Activated CD8-positive, alpha-beta memory T cell treated with anti-CD3 and anti-CD28 coated beads for 4 hours (primary cell): Measurements from ENCODE around the gene UGT8.
"Not testable (repeated sequence)": the region's sequence is repeated elsewhere in the genome, so short reads cannot be mapped to it uniquely, and the experiment has no call there.

Source experiments
- DNase-seq, 2 donors: peaks; one replicate each; pipeline ENCODE4 v3.0.0-alpha.2; 2020; ENCODE audit warnings: low read depth in 2 of 2

The UGT8 gene

GRCh38 chr4:114603497-114603896, 4.9 kb downstream of the UGT8 start:
- DNase-seq: no peak

- no peak for DNase-seq
Measured at GRCh38 chr4:114606245-114606644, 7.6 kb downstream of the UGT8 start.

GRCh38 chr4:114607056-114607455, 8.4 kb downstream of the UGT8 start:
- no peak for DNase-seq

- DNase-seq: no peak
Measured at GRCh38 chr4:114613560-114613959, 15.0 kb downstream of the UGT8 start.

- DNase-seq: no peak
Measured at GRCh38 chr4:114615435-114615834, 16.8 kb downstream of the UGT8 start.

- not testable (repeated sequence) for DNase-seq
Measured at GRCh38 chr4:114616036-114616435, 17.4 kb downstream of the UGT8 start.

GRCh38 chr4:114626196-114626595, 27.6 kb downstream of the UGT8 start:
- DNase-seq: no peak

GRCh38 chr4:114636192-114636935, 37.8 kb downstream of the UGT8 start:
- DNase-seq: no peak

- no peak for DNase-seq
Measured at GRCh38 chr4:114642173-114642780, 43.7 kb downstream of the UGT8 start.

- DNase-seq: no peak
Measured at GRCh38 chr4:114649908-114650307, 51.3 kb downstream of the UGT8 start.

GRCh38 chr4:114653675-114654074, 55.1 kb downstream of the UGT8 start:
- DNase-seq: no peak

- DNase-seq: no peak
Measured at GRCh38 chr4:114654592-114654991, 56.0 kb downstream of the UGT8 start.

GRCh38 chr4:114658179-114658578, 59.6 kb downstream of the UGT8 start:
- no peak for DNase-seq

GRCh38 chr4:114658776-114659175, 60.2 kb downstream of the UGT8 start:
- DNase-seq: no peak

GRCh38 chr4:114659386-114660008, 60.9 kb downstream of the UGT8 start:
- no peak for DNase-seq

- no peak for DNase-seq
Measured at GRCh38 chr4:114663083-114663482, 64.5 kb downstream of the UGT8 start.

GRCh38 chr4:114668577-114668976, 70.0 kb downstream of the UGT8 start:
- no peak for DNase-seq

GRCh38 chr4:114670733-114671132, 72.1 kb downstream of the UGT8 start:
- not testable (repeated sequence) for DNase-seq

- DNase-seq: no peak
Measured at GRCh38 chr4:114673306-114673705, 74.7 kb downstream of the UGT8 start.

- no peak for DNase-seq
Measured at GRCh38 chr4:114674080-114674479, 75.5 kb downstream of the UGT8 start.

- no peak for DNase-seq
Measured at GRCh38 chr4:114677346-114677979, 78.9 kb downstream of the UGT8 start.

- DNase-seq: no peak
Measured at GRCh38 chr4:114684462-114684861, 85.9 kb downstream of the UGT8 start.

GRCh38 chr4:114688059-114688458, 89.5 kb downstream of the UGT8 start:
- no peak for DNase-seq
